ENCODE measurements around the gene ZNF521. TPM values are rescaled to one million over a fixed set of nuclear protein-coding genes. Genes with fewer than 3 reads are reported as not detected.

ZNF521 gene
- total RNA-seq, 1 donor from 2014 or later = 2.0 TPM

GRCh38 chr18:25171334-25171733 lies 180.6 kb downstream of the ZNF521 start:
- no peak for DNase-seq (ENCODE audit: low read depth)
- H3K4me3 ChIP-seq (ENCODE audit: low read depth, low read length) = no peak overlapping the region
- no peak for TF ChIP-seq CTCF (conservative IDR thresholded peaks at IDR 0.05; ENCODE audit: low read depth, low read length)

DNA sequence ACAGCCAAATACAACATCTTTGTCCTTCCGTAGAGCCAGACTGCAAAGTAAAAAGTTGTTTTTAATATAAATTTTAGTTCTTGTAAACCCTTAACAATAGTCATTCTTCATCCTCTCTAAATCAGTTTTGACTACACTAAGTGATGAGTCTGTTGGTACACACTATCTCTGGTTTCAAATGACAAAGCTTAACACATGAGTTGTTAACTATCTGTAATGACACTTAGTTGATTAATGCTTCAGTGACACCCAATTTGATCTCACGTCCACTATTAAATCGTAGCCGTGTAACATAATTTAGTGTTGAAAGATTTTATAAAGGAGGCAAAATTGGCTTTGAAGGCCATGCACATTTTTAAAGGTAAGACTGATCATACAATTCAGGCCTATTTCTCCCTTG lies 181.6 kb downstream of the ZNF521 start:
- TF ChIP-seq CTCF (conservative IDR thresholded peaks at IDR 0.05; ENCODE audit: low read depth, low read length) = no peak
- DNase-seq (ENCODE audit: low read depth) = no peak

DNA sequence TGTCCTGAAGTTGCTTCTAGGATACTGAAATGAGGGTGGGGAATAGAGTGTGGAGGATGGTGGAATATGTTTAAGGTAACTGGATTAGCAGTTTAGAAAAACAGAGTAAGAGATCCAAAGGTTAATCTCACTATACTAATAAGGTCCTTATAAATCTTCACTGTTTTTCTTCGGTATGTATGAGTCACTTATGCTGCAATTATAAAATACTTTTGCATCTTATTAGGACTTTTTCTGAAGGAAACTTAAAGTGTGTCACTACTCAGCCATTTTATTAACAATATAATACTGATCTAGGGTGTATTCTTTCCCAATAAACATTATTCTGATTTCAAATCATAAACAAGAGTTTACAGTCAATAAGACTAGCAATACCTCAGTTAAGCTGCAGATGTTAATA lies 182.3 kb downstream of the ZNF521 start:
- no peak for DNase-seq (ENCODE audit: low read depth)
- no peak overlapping the region for H3K4me3 ChIP-seq (ENCODE audit: low read depth, low read length)
- TF ChIP-seq CTCF (conservative IDR thresholded peaks at IDR 0.05; ENCODE audit: low read depth, low read length) = no peak

More for the DNA sequence above, 181.6 kb downstream of the ZNF521 start:
- H3K4me3 ChIP-seq (ENCODE audit: low read depth, low read length) = no peak overlapping the region

GRCh38 chr18:25167612-25168410 lies 184.2 kb downstream of the ZNF521 start:
- no peak for DNase-seq (ENCODE audit: low read depth)
- no peak for TF ChIP-seq CTCF (conservative IDR thresholded peaks at IDR 0.05; ENCODE audit: low read depth, low read length)

DNA sequence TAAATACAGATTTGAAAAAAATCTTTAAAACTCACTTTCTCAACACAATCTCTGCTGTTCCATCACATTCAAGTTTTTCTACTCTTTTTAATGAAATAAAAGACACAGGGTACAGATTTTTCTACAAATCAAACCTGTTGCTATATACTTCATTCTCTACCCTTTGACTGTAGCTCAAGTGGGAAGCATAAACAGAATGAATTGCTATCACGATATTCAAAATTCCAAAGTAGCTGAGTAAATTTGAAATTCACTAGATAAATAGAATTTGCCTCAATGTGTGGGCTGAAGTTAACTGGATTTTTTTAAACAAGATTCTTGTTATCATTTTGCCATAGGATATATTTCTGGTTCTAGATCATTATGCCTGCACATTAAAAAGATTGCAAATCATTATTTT lies 185.9 kb downstream of the ZNF521 start:
- DNase-seq (ENCODE audit: low read depth) = no peak

More at GRCh38 chr18:25167612-25168410, 184.2 kb downstream of the ZNF521 start:
- no peak overlapping the region for H3K4me3 ChIP-seq (ENCODE audit: low read depth, low read length)

GRCh38 chr18:25164848-25165811 lies 186.8 kb downstream of the ZNF521 start:
- no peak for DNase-seq (ENCODE audit: low read depth)
- TF ChIP-seq CTCF (conservative IDR thresholded peaks at IDR 0.05; ENCODE audit: low read depth, low read length) = no peak
- peak overlapping the region; percentile 44 for H3K4me3 ChIP-seq (ENCODE audit: low read depth, low read length)

More for the DNA sequence above, 185.9 kb downstream of the ZNF521 start:
- TF ChIP-seq CTCF (conservative IDR thresholded peaks at IDR 0.05; ENCODE audit: low read depth, low read length) = no peak
- H3K4me3 ChIP-seq (ENCODE audit: low read depth, low read length) = no peak overlapping the region

All from epithelial cell of proximal tubule (primary cell).